NCI-H1105 treated with DMSO at 0.1 percent for 48 hours (cell line): ENCODE measurements around the gene RSRC1.
"Not testable (repeated sequence)": the region's sequence is repeated elsewhere in the genome, so short reads cannot be mapped to it uniquely, and the experiment has no call there.

Experiments used
- DNase-seq: peaks from one replicate; lab custom pipeline; 2025; lab: John Stamatoyannopoulos, UW

The RSRC1 gene

GRCh38 chr3:158228942-158229341 lies 119.1 kb downstream of the RSRC1 start:
- DNase-seq = not testable (repeated sequence)

DNA sequence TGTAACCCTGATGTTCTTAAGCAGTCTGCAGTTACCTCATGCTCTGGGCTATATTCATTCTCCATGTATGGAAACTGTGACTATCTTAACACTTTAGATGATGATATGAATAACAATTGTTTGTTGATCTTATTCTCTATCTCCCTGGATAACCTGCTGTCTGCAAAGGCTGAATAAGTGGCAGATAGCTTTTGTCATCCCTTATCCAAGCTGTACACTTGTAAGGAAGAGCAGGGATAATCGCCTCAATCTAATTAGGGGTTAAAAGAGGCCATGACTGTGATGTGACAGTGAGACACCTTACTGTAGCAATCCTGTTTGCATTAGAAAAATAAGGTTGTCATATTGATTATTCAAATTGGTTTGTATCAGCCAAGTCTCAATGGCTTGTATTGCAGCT lies 123.9 kb downstream of the RSRC1 start:
- no peak for DNase-seq

DNA sequence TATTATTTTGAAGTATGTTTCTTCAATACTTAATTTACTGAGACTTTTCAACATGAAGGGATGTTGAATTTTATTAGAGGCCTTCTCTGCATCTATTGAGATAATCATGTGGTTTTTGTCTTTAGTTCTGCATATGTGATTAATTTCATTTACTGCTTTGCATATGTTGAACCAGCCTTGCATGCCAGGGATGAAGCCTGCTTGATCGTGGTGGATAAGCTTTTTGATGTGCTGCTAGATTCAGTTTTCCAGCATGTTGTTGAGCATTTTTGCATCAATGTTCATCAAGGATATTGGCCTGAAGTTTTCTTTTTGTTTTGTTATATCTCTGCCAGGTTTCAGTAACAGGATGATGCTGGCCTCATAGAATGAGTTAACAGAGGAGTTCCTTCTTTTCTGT lies 134.4 kb downstream of the RSRC1 start:
- no peak for DNase-seq

DNA sequence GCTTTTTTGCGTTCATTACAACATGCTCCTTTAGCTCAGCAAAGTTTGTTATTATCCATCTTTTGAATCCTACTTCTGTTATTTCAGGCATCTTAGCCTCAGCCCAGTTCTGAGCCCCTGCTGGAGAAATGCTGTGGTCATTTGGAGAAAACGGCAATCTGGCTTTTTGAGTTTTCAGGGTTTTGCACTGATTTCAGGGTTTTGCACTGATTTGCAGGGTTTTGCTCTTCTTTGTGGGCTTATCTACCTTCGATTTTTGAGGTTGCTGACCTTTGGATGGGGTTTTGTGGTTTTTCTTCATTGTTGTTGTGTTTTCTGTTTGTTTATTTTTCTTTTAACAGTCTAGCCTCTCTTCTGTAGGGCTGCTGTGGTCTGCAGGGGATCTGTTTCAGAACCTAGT lies 137.4 kb downstream of the RSRC1 start:
- DNase-seq = no peak

GRCh38 chr3:158248261-158248660 lies 138.4 kb downstream of the RSRC1 start:
- DNase-seq = no peak

DNA sequence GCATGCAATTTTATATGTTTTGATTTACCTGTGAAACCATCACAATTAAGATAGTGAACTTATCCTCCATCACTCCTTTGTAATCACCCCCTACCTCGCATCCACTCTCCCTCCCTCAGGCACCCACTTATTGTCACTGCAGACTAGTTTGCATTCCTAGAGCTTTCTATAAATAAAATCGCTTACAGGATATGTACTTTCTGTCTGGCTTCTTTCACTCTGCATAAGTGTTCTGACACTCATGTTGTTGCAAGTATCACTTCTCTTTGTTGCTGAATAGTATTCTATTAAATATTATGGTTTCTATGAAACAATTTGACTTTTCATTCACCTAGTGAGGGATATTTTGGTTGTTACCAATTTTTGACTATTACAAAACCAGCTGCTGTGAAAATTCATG lies 139.3 kb downstream of the RSRC1 start:
- no peak for DNase-seq

DNA sequence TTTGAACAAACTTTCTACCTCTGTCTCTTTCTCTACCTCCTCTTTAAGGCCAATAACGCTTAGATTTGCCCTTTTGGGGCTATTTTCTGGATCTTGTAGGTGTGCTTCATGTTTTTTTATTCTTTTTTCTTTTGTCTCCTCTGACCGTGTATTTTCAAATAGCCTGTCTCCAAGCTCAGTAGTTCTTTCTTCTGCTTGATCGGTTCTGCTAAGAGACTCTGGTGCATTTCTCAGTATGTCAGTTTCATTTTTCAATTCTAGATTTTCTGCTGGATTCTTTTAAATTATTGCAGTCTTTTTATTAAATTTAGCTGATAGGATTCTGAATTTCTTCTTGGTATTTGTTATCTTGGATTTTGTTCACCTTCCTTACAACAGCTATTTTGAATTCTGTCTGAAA lies 148.7 kb downstream of the RSRC1 start:
- no peak for DNase-seq

DNA sequence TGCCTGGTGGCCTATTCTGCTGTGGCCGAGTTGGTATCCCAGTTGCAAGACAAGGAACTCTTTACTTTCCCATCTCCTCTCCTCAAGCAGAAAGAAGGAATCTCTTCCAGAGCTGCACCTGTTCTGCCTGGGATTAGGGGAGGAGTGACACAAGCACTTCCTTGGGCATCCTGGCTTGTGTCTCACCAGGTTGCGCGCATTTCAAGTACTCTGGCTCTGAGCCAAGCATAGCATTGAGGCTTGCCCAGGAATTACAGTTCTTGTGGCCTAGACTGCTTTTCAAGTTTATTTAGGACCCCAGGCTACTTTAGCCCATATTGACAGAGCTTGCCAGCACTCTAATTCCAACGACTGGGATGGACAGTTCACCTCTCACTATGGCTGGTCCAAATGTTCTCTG lies 150.5 kb downstream of the RSRC1 start:
- DNase-seq = peak; percentile 82

DNA sequence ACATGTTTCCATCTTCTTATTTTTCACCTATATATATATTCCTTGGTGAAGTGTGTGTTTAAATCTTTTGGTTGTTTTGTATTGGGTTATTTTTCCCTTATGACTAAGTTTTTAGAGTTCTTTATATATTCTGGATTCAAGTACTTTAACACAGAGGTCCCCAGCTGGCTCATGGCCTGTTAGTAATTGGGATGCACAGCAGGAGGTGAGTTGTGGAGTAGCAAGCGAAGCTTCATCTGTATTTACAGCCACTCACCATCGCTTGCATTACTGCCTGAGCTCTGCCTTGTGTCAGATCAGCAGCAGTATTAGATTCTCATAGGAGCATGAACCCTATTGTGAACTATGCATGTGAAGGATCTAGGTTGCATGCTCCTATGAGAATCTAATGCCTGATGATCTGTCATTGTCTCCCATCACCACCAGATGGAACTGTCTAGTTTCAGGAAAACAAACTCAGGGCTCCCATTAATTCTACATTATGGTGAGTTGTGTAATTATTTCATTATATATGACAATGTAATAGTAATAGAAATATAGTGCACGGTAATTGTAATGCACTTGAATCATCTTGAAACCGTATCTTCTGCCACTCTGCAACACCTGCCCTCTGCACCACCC lies 151.6 kb downstream of the RSRC1 start:
- peak; percentile 53 for DNase-seq

DNA sequence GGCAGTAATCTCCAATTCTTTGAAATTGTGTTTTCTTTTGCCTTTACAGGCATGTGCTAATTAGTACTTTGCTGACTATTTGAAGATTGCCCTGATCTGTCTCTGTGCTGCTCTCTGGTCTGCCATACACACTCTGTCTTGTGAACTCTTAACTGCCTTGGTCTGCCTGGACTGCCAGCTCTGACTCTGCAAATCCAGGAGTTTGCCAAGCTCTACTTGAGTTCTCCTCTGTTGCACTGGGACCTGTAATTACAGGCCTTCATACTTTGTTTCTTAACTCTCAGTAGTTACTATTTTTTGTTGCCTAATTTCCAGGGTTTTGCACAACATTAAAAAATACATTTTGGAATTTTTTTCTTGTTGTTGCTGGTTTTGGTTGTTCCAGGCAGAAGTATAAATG lies 155.0 kb downstream of the RSRC1 start:
- no peak for DNase-seq

DNA sequence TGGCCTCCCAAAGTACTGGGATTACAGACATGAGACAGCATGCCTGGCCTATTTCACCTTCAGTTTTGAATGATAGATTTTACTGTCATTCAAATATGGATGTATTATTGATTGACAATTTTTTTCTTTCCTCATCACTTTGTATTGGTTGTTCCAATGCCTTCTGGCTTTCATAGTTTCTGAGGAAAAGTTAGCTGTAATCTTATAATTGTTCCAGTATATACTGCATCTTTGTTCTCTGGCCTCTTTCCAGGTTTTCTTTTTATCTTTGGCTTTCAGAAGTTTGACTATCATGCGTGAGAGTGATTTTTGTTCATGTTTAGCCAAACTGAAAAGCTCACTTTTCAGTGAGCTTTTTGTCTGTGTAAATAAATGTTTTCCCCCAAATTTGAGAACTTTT lies 157.1 kb downstream of the RSRC1 start:
- DNase-seq = peak; percentile 15

DNA sequence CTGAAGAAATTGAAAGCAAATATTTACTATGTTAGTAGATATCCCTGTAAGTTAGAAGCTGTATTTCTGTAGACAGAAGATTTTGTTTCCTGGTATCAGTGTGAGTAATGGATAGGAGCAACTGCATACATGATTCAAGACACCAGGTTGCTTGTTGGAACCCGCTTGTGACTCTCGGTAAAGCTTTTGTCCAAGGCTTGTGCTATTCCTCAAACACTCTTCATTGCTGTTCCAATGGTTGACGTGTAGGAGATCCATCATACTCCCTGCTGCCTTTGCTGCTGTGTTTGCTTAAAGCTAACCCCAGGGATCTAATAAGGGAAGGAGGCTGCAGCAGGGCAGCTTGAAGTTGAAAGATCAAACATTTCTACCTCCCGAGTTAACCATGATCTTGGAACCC lies 160.1 kb downstream of the RSRC1 start:
- DNase-seq = no peak

DNA sequence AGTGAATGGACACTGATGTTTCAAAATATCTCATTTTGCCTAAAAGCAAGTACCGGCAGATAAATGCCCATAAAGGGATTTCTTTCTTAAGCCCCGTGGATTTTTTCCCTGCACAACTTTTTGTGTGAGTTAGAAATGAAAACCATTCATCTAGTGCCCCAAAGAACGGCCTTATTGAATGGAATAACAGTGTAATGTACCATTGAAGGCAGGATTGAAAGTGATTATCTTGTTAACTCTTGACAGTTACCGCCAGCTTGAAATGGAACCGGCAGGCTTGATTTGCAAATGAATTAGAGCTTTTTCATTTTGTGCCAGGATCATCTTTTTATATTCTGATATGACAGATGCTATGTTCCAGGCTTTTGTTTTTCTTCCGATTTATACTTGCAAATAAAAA lies 162.2 kb downstream of the RSRC1 start:
- DNase-seq = peak; percentile 22

DNA sequence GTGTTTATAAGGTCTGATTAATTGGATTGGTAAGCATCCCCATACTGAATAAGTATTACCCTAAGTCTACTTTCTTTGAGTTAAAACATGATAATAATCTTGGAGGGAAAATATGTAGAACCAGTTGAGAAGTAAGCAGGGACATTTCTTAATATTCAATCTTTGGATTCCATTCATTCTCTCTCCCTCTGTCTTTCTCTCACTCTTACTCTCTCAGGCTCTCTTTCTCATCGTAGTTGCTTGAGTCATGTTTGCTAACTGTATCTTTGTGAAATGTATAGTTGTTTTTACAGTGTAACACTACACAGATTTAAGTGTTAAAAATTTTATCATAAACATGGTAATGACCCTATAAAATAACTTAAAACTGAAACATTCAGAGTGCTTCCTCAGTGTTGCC lies 163.8 kb downstream of the RSRC1 start:
- no peak for DNase-seq

DNA sequence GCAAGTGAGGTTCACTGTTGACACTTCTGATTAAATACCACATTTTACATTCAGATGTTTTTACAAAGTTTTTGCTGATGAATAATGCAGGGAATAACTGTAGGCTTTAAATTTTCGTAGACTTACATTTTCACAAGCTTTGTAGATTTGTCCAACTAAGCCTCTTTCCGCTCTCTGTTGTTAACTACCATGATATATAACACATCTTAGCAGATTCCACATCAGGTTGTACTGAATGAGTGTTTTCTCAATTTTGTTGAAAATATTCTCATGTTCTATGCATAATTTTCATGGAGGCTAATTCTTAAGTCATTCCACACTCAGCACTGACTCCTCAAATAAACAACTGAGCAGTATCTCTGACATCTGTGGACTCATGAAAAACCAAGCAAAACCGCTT lies 168.3 kb downstream of the RSRC1 start:
- DNase-seq = no peak

DNA sequence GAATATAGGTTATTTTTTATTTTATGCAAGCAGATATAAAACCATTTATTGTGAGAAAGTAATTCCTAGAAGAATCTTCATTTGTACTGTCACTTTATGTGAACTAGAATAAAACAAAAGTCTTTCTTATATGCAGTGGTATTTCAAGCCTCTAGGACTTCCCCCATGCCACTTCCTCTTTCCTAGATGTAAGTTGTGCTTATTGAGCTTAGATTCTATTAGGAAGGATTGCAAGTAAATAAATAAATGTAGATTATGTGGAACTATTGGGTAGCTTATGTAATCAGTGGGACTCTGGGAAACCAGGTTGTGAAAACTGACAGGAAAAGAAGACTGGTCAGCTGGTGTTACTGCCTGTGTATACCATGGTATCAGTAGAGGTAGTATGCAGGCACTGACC lies 169.7 kb downstream of the RSRC1 start:
- DNase-seq = no peak

DNA sequence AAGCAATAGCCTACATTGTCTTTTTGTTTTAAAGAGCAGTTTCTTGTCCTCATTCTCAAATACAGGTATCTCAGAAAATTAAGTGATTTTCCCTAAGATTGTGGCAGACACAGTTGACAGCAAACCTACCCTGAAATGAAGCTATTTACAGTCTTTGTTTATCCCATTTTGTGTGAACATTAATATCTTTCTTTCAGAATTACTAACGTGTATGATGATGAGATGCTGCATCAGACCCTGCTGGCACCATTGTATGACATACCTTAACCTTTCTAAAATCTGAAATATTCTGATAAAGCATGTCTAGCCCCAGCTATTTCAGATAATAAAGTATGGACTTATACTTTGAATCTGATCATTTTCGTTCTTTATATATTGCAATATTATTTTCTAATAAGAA lies 185.9 kb downstream of the RSRC1 start:
- DNase-seq = no peak

DNA sequence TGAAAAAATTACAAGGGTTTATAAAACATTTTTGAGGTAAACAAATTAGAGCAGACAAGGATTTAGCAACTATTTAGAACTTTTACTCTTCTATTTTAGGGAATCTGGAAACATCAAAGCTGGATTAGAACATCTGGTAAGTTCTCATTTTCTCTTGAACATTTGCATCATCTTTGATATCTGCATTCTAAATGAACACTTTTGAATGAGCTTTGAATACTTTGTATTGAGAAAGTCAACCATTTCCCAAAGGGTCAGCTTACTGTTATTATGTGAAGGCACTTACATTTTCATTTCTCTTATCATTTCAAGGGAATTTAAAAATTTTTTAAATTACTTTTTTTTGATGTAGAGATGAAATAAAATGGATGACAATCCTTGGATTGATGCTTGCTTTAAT lies 188.1 kb downstream of the RSRC1 start:
- DNase-seq = no peak

DNA sequence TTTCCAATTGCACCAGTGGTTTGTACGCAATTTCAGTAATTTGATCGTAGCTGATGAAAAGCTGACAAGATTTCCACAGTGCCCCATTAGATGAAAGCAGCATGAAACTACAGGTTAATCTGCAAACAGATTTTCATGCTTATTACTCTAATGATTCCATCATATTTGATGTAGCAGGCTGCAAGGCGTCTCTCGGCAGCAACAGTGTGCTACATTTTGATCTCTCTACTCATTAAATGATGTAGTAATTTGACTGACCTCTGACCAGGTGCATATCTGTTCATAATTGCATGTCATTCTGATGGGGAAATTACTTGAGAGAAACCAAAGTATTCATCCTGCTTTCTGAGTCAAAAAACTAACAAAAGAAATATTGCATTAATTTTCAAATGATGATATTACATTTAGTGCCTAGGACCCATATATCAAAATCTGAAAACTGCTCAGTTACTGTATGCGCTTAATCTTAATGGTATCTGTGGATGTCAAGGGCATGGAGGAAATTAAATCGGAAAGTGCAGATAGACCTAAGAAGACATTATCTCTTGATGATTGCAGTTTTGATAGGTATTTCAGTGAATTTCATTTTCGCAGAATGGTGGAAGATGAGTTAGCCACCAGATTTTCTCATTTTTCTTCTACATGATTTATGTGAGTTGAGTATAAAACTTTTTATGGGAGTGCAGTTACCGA lies 198.5 kb downstream of the RSRC1 start:
- no peak for DNase-seq

GRCh38 chr3:158312560-158313141 lies 202.8 kb downstream of the RSRC1 start:
- no peak for DNase-seq

DNA sequence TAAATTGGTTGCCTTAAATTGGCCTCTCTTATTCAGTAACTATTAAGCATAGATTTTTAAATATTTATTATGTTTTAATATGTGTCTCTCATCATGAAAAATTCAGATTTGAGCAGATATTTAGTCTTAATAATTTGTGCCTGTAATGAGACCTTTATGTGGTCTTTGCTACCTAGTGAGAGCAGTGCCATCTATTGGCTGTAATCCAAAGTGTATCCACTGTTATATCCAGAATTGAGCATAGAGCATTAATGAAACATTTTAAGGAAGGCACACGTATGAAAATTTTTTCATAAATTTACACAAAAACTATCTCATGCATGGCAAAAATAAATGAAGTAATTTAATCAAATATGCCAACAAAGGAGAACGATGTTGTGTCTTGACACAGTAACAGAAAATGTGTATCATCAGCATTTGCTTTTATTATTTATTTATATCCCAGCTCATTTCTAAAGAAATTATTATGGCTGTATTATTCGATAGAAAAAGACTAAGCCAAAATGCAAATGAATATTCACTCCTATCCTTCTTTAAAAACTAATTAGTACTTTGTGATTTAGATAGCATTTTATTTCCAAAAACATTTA lies 203.5 kb downstream of the RSRC1 start:
- peak; percentile 80 for DNase-seq

DNA sequence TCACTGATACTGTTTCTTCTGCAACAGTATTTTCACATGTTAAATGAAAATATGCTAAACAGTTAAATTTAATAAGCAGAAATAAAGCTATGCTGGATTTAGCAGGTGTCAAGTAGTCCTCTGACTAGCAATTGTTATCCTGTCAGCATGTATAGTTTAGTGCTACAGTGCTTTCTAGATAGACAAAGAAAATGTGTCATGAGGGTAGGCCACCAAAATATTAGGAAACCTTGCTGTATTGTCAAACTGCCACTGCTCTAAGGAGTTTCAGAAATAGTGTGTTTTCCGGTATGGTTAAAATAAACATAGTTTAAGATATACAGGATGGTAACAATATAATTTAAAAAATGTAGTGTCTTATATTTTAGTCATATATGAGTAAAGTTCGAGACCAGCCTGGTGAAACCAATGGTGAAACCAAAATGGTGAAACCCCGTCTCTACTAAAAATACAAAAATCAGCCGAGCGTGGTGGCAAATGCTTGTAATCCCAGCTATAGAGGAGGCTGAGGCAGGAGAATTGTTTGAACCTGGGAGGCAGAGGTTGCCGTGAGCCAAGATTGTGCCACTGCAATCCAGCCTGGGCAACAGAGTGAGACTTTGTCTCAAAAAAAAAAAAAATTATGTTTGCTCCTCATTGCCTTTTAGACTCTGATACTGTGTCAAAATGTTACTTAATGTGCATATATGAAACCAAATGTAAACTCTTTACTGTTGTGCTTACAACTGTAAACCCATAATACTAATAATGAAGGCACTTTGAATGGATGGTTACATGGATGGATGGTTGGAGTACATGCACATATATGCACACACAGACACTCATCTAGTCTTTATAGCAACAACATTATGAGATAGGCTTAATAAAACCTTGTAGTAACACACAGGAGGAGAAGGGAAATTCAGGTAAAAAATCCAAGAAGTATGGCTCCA lies 204.8 kb downstream of the RSRC1 start:
- no peak for DNase-seq
